GM12878 (cell line): ENCODE data around the gene RAD51B. TPM values are rescaled to one million over a fixed set of nuclear protein-coding genes. Genes with fewer than 3 reads are reported as not detected.
A peak's percentile ranks its signal among the peaks of the same experiment; 100 is the strongest.

Source experiments
- BMI1 ChIP-seq: fragments of 450-650 bp; IDR thresholded peaks from 2 replicates; pipeline ENCODE4 v1.6.1; 2016; ENCODE audit warnings: mild to moderate bottlenecking, moderate library complexity, borderline replicate concordance
- ETV6 ChIP-seq, 2 experiments: fragments of 450-650 bp in 1 of 2; IDR thresholded peaks in 1 of 2; conservative IDR thresholded peaks in 1 of 2; 2 replicates each; pipeline ENCODE4 v1.6.1; 2014; ENCODE audit warnings: antibody characterized with exemption in 1 of 2, borderline replicate concordance in 1 of 2, low read depth in 1 of 2, mild to moderate bottlenecking in 1 of 2, moderate library complexity in 1 of 2
- FOXM1 ChIP-seq: IDR thresholded peaks from 2 replicates; pipeline ENCODE4 v1.6.1; 2012; ENCODE audit warnings: low read depth, mild to moderate bottlenecking, inconsistent platforms, low read length, moderate library complexity
- IKZF2 ChIP-seq, 2 experiments: fragments of 450-650 bp; IDR thresholded peaks; 2 replicates each; pipeline ENCODE4 v1.6.1; 2017; ENCODE audit warnings: mild to moderate bottlenecking in 2 of 2, moderate library complexity in 2 of 2
- MEF2A ChIP-seq: IDR thresholded peaks from 2 replicates; pipeline ENCODE4 v1.6.1; 2011; ENCODE audit warnings: low read depth, mild to moderate bottlenecking, low read length, moderate library complexity; ENCODE audit not compliant: insufficient read depth
- NFIC ChIP-seq: IDR thresholded peaks from 2 replicates; pipeline ENCODE4 v1.6.1; 2012; ENCODE audit warnings: low read depth, mild to moderate bottlenecking, inconsistent platforms, low read length, moderate library complexity
- PBX3 ChIP-seq: IDR thresholded peaks from 2 replicates; pipeline ENCODE4 v1.6.1; 2011; ENCODE audit warnings: mild to moderate bottlenecking, low read depth, low read length, moderate library complexity; ENCODE audit not compliant: insufficient replicate concordance
- RAD21 ChIP-seq: IDR thresholded peaks from 2 replicates; pipeline ENCODE4 v1.6.1; 2011; ENCODE audit warnings: mild to moderate bottlenecking, low read depth, low read length, moderate library complexity; ENCODE audit not compliant: insufficient read depth
- RELB ChIP-seq: fragments of 450-650 bp; IDR thresholded peaks from 2 replicates; pipeline ENCODE4 v1.6.1; 2017; ENCODE audit warnings: low read depth, mild to moderate bottlenecking, moderate library complexity
- RFX5 ChIP-seq: IDR thresholded peaks from 2 replicates; pipeline ENCODE4 v1.6.1; 2011; ENCODE audit warnings: low read depth, low read length, improper control_type of control experiment
- SMARCA5 ChIP-seq: fragments of 450-650 bp; IDR thresholded peaks from 2 replicates; pipeline ENCODE4 v1.6.1; 2017; ENCODE audit warnings: mild to moderate bottlenecking
- SP1 ChIP-seq: IDR thresholded peaks from one replicate; pipeline ENCODE4 v1.6.1; 2011; ENCODE audit warnings: low read depth, low read length
- SREBF2 ChIP-seq: IDR thresholded peaks from 2 replicates; pipeline ENCODE4 v1.6.1; 2012; ENCODE audit warnings: mild to moderate bottlenecking, low read length
- ZBED1 ChIP-seq: IDR thresholded peaks from 2 replicates; pipeline ENCODE4 v1.6.1; 2016; ENCODE audit warnings: borderline replicate concordance
- ZBTB4 ChIP-seq: fragments of 450-650 bp; formaldehyde crosslinking; IDR thresholded peaks from 2 replicates; pipeline ENCODE4 v1.4.0; 2022; ENCODE audit warnings: mild to moderate bottlenecking, moderate library complexity
- ZNF24 ChIP-seq: fragments of 450-650 bp; IDR thresholded peaks from 2 replicates; pipeline ENCODE4 v1.6.1; 2017; ENCODE audit warnings: antibody characterized with exemption, mild to moderate bottlenecking
- ZNF687 ChIP-seq: fragments of 450-650 bp; IDR thresholded peaks from 2 replicates; pipeline ENCODE4 v1.6.1; 2017; ENCODE audit warnings: mild to moderate bottlenecking, moderate library complexity
- polyA plus RNA-seq, 11 experiments: library from polyadenylated mRNA; depleted of rRNA in 4 of 11; unstranded in 6 of 11; stranded (reverse) in 5 of 11; fragments of >200 nt; fragmentation: Nextera tagmentation in 4 of 11; fragmentation: Illumina TruSeq in 1 of 11; extraction: Ambion mirVana in 4 of 11; extraction: Trizol in 1 of 11; gene quantifications; 1 replicate in 1 of 11; 2 replicates in 10 of 11; pipeline versions ENCODE4 v1.2.1 to v1.2.3, GENCODE V29; 2011 to 2016; ENCODE audit warnings: inconsistent platforms in 2 of 11, missing spikeins in 2 of 11, low read depth in 1 of 11
- total RNA-seq, 4 experiments: library from RNA; depleted of rRNA in 3 of 4; stranded (reverse); fragments of >200 nt in 3 of 4; fragmentation: Illumina TruSeq in 1 of 4; extraction: Trizol in 1 of 4; gene quantifications; 2 replicates each; pipeline versions ENCODE4 v1.2.1 to v1.2.3, GENCODE V29; 2013 to 2021

The RAD51B gene
- total and polyA plus RNA-seq, 10 of the 15 experiments (the other 5 are each of a cell fraction or from before 2014, with no cell fraction given), result 9.8 to 26.8 (median 21.3) TPM

GRCh38 chr14:68373847-68374444 is 554.4 kb downstream of the RAD51B start (continued):
- no peak for TF ChIP-seq SREBF2
- TF ChIP-seq ZBED1, result peak; percentile 40; the same call in 1 of the 2 replicates
- no peak for TF ChIP-seq PBX3
- peak; percentile 19; the same call in 1 of the 2 replicates for TF ChIP-seq RAD21
- peak; percentile 70 to 71 for TF ChIP-seq IKZF2 (IDR thresholded peaks at IDR 0.05)
- TF ChIP-seq RFX5, result no peak
- 0 out of 2 replicates have a peak, but pooled peaks have one; percentile 71 for TF ChIP-seq SMARCA5
- TF ChIP-seq ZBTB4 (CRISPR knock-in tag), result no peak
- TF ChIP-seq ZNF687, result no peak
- no peak for TF ChIP-seq SP1
- TF ChIP-seq MEF2A, result peak; percentile 83
- no peak; a peak in 1 of 4 replicates for TF ChIP-seq ETV6 (conservative IDR thresholded peaks at IDR 0.05 in 1 of 2, IDR thresholded peaks at IDR 0.05 in 1 of 2; ENCODE audit: borderline replicate concordance in 1 of 2, low read depth in 1 of 2)
- TF ChIP-seq NFIC, result peak; percentile 83
- peak; percentile 21; the same call in 1 of the 2 replicates for TF ChIP-seq BMI1
- TF ChIP-seq FOXM1, result peak; percentile 46; the same call in 1 of the 2 replicates
- peak; percentile 42; the same call in 1 of the 2 replicates for TF ChIP-seq ZNF24
- peak; percentile 66 for TF ChIP-seq RELB
